Retinal pigment epithelial cell (primary cell): ENCODE measurements around the gene NAA15.

ENCODE experiments used
- DNase-seq: peaks from one replicate; pipeline ENCODE4 v3.0.0-alpha.2; 2010; ENCODE audit warnings: low read depth
- H3K4me3 ChIP-seq: 2 replicates; pipeline ENCODE4 v1.5.1; 2011; ENCODE audit warnings: mild to moderate bottlenecking, low read length, control low read depth, moderate library complexity
- CTCF ChIP-seq: conservative IDR thresholded peaks from 2 replicates; pipeline ENCODE4 v1.5.1; 2011; ENCODE audit warnings: low read depth, low read length, control low read depth, inconsistent platforms

NAA15 gene

DNA sequence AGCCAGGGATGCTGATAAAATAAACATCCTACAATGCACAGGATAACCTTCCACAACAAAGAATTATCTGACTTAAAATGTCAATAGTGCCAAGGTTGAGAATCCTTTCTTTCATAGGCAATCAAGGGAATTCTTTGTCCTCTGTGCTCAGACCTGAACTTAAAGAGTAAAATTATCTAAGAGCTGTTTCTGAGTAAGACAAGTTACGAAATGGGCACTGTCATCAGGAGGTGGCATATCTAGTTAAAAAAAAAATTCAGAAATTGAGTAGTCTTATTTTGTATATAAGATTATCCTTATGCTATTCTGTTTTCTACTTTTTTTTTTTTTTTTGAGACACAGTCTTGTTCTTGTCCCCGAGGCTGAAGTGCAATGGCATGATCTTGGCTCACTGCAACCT is 149.3 kb downstream of the NAA15 start:
- H3K4me3 ChIP-seq, result no peak overlapping the region
- no peak for TF ChIP-seq CTCF
- DNase-seq, result no peak

DNA sequence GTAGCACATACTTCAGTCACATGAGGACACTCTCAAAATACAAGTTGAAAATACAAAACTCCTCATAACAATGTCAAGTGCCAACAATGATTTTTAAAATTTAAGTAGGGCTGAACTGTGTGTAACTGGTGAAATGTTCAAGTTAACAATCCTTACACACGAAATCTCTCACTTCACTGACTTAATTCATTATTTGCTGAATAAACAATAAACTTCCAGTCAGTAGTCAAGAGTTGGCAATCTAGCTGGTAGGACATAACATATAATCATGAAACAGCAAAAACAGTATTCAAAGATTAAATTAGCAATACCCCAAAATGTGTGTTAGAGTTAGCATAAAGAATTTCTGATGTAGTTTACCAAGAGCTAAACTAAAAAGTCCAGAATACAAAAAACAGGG is 150.7 kb downstream of the NAA15 start:
- peak overlapping the region; percentile 82 for H3K4me3 ChIP-seq
- no peak for TF ChIP-seq CTCF
- no peak for DNase-seq

- DNase-seq, result peak; percentile 59
- H3K4me3 ChIP-seq, result peak overlapping the region; percentile 82
These were observed 151.7 kb downstream of the NAA15 start for GRCh38 chr4:139453041-139453370.

GRCh38 chr4:139453371-139454110 is 152.2 kb downstream of the NAA15 start:
- peak overlapping the region; percentile 82 for H3K4me3 ChIP-seq
- TF ChIP-seq CTCF, result no peak
- peak; percentile 89 for DNase-seq

More at GRCh38 chr4:139453041-139453370, 151.7 kb downstream of the NAA15 start:
- peak; percentile 48 for TF ChIP-seq CTCF

- no peak for DNase-seq
- peak within 1 kb of the TSS; percentile 82 for H3K4me3 ChIP-seq
- TF ChIP-seq CTCF, result no peak
These were observed 153.1 kb downstream of the NAA15 start, which contains the start of gene RAB33B for GRCh38 chr4:139454111-139455045. RAB33B (plus strand) TSS chr4:139454121; CDS start chr4:139454196, 75 bp downstream.

GRCh38 chr4:139455126-139455538 is 153.8 kb downstream of the NAA15 start:
- TF ChIP-seq CTCF, result no peak
- no peak for DNase-seq
- peak overlapping the region; percentile 82 for H3K4me3 ChIP-seq
